Esophagus squamous epithelium (tissue), 4 donors: ENCODE measurements around the gene CHID1.

ENCODE experiments used
- CTCF ChIP-seq, 6 experiments: fragments of 450-650 bp in 4 of 6; fragments of 200-600 bp in 2 of 6; sonication (generic) in 2 of 6; IDR thresholded peaks; one replicate each; pipeline ENCODE4 v1.5.1; 2016 to 2019; ENCODE audit warnings: antibody characterized with exemption in 6 of 6, mild to moderate bottlenecking in 4 of 6, moderate library complexity in 4 of 6
- POLR2A ChIP-seq, 4 donors: fragments of 450-650 bp; IDR thresholded peaks; one replicate each; pipeline ENCODE4 v1.6.1; 2017; ENCODE audit warnings: antibody characterized with exemption in 4 of 4, mild to moderate bottlenecking in 4 of 4, moderate library complexity in 3 of 4

- TF ChIP-seq CTCF (IDR thresholded peaks at IDR 0.05) = no peak
- TF ChIP-seq POLR2A (IDR thresholded peaks at IDR 0.05) = no peak
Measured at GRCh38 chr11:830295-831117, 80.1 kb downstream of the CHID1 start.
